NCI-H748 (cell line): ENCODE data around the gene FGD5.

ENCODE experiments used
- DNase-seq: peaks from one replicate; lab custom pipeline; 2025; ENCODE audit not compliant: unreplicated experiment; lab: John Stamatoyannopoulos, UW

Gene FGD5

GRCh38 chr3:14826069-14826468, 7.3 kb downstream of the FGD5 start:
- no peak for DNase-seq

GRCh38 chr3:14827776-14828175, 9.0 kb downstream of the FGD5 start:
- no peak for DNase-seq

GRCh38 chr3:14829811-14830210, 11.0 kb downstream of the FGD5 start:
- DNase-seq: no peak

GRCh38 chr3:14831916-14832450, 13.2 kb downstream of the FGD5 start:
- DNase-seq: no peak

GRCh38 chr3:14832975-14833722, 14.4 kb downstream of the FGD5 start:
- no peak for DNase-seq

- DNase-seq: no peak
Observed at GRCh38 chr3:14834121-14834520, 15.4 kb downstream of the FGD5 start.

GRCh38 chr3:14834807-14835466, 16.2 kb downstream of the FGD5 start:
- no peak for DNase-seq

- DNase-seq: no peak
Observed at GRCh38 chr3:14836049-14836468, 17.3 kb downstream of the FGD5 start.

- DNase-seq: no peak
Observed at GRCh38 chr3:14837186-14837877, 18.6 kb downstream of the FGD5 start.

- no peak for DNase-seq
Observed at GRCh38 chr3:14837878-14838258, 19.1 kb downstream of the FGD5 start.

- DNase-seq: no peak
Observed at GRCh38 chr3:14839236-14839635, 20.5 kb downstream of the FGD5 start.

GRCh38 chr3:14841836-14842235, 23.1 kb downstream of the FGD5 start:
- DNase-seq: no peak

GRCh38 chr3:14842277-14842676, 23.5 kb downstream of the FGD5 start:
- DNase-seq: no peak

GRCh38 chr3:14843321-14843720, 24.6 kb downstream of the FGD5 start:
- no peak for DNase-seq

- no peak for DNase-seq
Observed at GRCh38 chr3:14844386-14845170, 25.8 kb downstream of the FGD5 start.

GRCh38 chr3:14845180-14845579, 26.4 kb downstream of the FGD5 start:
- no peak for DNase-seq

- DNase-seq: no peak
Observed at GRCh38 chr3:14845826-14846225, 27.1 kb downstream of the FGD5 start.

- DNase-seq: no peak
Observed at GRCh38 chr3:14846226-14846880, 27.6 kb downstream of the FGD5 start.

GRCh38 chr3:14847613-14848541, 29.1 kb downstream of the FGD5 start:
- DNase-seq: peak; percentile 55
